Right lobe of liver (tissue), 4 donors: Measurements from ENCODE around the gene RABEP2.

Source experiments
- CTCF ChIP-seq, 4 donors: fragments of 200-600 bp in 3 of 4; fragments of 450-650 bp in 1 of 4; IDR thresholded peaks; one replicate each; pipeline versions ENCODE4 v1.5.1 to v1.8.0; 2016 to 2022; ENCODE audit warnings: antibody characterized with exemption in 4 of 4, mild to moderate bottlenecking in 2 of 4
- POLR2A ChIP-seq: fragments of 450-650 bp; IDR thresholded peaks from one replicate; pipeline ENCODE4 v1.6.1; 2017; ENCODE audit warnings: antibody characterized with exemption, mild to moderate bottlenecking
- donor health status: DM: no; HTN: no; CAD: no.
- donor health status: DM: no; HTN: no; CAD: no.
- donor health status: DM: no; HTN: yes; CAD: no.

GRCh38 chr16:28930652-28931051 lies 5.6 kb upstream of the RABEP2 start:
- TF ChIP-seq CTCF (IDR thresholded peaks at IDR 0.05) = no peak
- TF ChIP-seq POLR2A = no peak
